ENCODE data around the gene FGD2.

FGD2 gene

DNA sequence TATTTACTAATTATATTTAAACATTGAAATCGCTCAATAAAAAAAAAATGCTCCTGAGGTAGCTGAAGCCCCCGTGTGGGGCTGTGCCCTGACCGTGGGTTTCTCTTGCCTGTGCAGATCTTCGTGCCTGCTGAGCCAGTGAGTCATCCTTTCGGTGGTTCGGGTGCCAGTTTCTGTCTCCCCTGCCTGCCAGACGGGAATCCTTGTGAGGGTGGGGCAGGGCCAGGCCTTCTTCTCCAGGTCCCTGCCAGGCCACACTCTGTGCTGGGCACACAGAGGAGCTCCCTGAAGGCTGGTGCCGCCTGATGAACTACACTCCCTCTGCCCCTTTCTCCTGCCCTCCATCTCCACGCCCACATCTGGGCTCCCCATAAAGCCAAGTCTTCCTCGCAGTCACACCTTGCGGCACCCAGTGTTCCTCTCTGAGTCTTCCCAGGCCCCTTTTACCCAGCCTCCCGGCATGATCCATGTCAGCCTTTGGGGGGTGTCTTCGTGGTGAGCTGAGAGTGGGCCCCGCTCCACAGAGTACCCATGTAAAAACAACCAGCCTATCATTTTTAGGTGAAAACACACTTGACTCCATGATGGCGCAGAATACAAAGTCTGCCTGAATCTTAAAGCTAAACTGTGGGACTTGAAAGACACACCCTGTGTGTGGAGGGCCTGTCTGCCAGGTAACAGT lies 19.3 kb downstream of the FGD2 start:
- Histone ChIP-seq H3K4me1 (no peaks in the 10 kb centered on the region), H3K27me3 (peaks cover 0 to 2% of the 10 kb centered on the region in 2 donors), H3K27ac (no peak overlapping the region), H3K9me3 (no peaks in the 10 kb centered on the region), H3K36me3 (no peaks in the 10 kb centered on the region), H3K4me3 (no peak overlapping the region)
- DNase-seq: no peak
- intact Hi-C loops (cut with DNase I; ENCODE audit: low total_unique reads): no loop called here
- no peak for TF ChIP-seq CTCF (IDR thresholded peaks at IDR 0.05)

DNA sequence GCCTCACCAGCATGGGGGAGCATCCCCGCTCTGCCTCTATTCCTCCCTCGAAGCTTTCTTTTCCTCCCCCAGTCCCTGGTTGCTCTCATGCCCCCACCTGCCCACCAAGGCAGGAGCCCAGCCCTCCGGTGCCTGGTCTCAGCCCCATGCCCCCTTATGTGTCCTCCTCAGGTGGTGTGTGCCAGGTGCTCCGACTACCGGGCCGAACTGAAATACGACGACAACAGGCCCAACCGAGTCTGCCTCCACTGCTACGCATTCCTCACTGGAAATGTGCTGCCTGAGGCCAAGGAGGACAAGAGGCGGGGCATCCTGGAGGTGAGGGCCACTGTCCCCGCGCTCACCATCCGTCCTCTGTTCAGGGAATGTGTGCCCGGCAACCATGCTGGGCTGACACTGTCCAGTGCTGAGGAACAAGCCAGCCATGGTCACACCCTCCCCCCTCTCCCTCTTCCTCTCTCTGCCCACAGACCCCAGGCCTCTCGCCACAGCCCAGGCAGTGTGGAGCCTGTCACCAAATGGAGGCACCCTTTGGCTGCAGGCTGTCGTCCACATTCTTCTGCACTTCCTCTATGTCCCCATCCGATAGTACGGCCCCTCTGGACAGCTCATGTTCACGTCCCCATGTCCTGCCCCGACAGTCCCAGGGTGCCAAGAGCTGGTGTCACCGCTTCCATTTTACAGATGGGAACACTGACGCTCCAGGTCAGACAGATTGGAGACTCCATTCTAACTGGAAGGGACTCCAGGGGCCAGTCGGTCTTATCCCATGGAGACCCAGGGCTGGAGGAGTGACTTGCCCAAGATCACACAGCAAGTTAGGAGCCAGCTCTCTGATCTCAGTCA lies 20.4 kb downstream of the FGD2 start:
- TF ChIP-seq CTCF (IDR thresholded peaks at IDR 0.05): no peak
- Histone ChIP-seq H3K4me3 (no peak overlapping the region), H3K27ac (no peak overlapping the region), H3K27me3 (peaks cover 0 to 2% of the 10 kb centered on the region in 2 donors), H3K4me1 (no peaks in the 10 kb centered on the region), H3K9me3 (no peaks in the 10 kb centered on the region), H3K36me3 (no peaks in the 10 kb centered on the region)
- no peak for DNase-seq
- intact Hi-C loops (cut with DNase I; ENCODE audit: low total_unique reads): no loop called here

DNA sequence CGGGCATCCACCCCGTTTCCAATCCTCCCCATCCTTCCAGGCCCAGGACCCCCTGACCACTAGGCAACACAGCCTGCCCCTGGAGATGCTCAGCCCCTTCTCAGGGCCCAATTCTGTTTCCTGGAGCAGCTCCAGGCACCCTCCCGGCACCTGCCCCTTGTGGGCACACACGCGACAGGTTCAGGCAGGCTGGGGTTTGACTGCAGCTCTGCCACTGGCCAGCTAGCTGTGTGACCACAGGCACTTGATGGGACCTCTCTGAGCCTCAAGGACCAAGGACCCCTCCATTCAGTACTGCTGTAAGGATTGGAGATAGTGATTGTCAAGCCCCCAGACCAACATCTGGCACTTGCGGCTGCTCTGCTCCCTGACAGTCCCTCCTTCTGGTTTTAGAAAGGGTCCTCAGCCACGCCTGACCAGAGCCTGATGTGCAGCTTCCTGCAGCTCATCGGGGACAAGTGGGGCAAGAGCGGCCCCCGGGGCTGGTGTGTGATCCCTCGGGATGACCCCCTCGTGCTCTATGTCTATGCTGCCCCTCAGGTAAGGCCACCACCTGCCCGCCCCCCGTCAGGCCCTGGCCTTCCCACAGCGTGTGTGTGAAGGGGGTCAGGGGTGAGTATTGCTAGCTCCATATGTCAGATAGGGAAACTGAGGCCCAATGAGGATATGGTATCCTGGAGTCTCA lies 21.7 kb downstream of the FGD2 start:
- Histone ChIP-seq H3K36me3 (no peaks in the 10 kb centered on the region), H3K4me3 (no peak overlapping the region), H3K9me3 (no peaks in the 10 kb centered on the region), H3K27me3 (peaks cover 0 to 2% of the 10 kb centered on the region in 2 donors), H3K27ac (no peak overlapping the region), H3K4me1 (no peaks in the 10 kb centered on the region)
- intact Hi-C loops (cut with DNase I; ENCODE audit: low total_unique reads): no loop called here
- TF ChIP-seq CTCF (IDR thresholded peaks at IDR 0.05): no peak
- DNase-seq: no peak

- no peaks in the 10 kb centered on the region for H3K36me3 ChIP-seq
- intact Hi-C loops (cut with DNase I; ENCODE audit: low total_unique reads): no loop called here
- H3K4me1 ChIP-seq: no peaks in the 10 kb centered on the region
- H3K9me3 ChIP-seq: no peaks in the 10 kb centered on the region
- no peak overlapping the region for H3K4me3 ChIP-seq
- no peak for TF ChIP-seq CTCF (IDR thresholded peaks at IDR 0.05)
- peaks cover 0 to 2% of the 10 kb centered on the region in 2 donors for H3K27me3 ChIP-seq
- no peak for DNase-seq
- H3K27ac ChIP-seq: no peak overlapping the region
Measured at GRCh38 chr6:37027811-37028469, 22.5 kb downstream of the FGD2 start.

- H3K4me1 ChIP-seq: no peaks in the 10 kb centered on the region
- DNase-seq: peak; percentile 65 to 80
- no peak overlapping the region for H3K4me3 ChIP-seq
- intact Hi-C loops (cut with DNase I; ENCODE audit: low total_unique reads): no loop called here
- H3K9me3 ChIP-seq: no peaks in the 10 kb centered on the region
- peaks cover 0 to 2% of the 10 kb centered on the region in 2 donors for H3K27me3 ChIP-seq
- peak; percentile 48 to 62 for TF ChIP-seq CTCF (IDR thresholded peaks at IDR 0.05)
- no peaks in the 10 kb centered on the region for H3K36me3 ChIP-seq
- H3K27ac ChIP-seq: no peak overlapping the region
Measured at GRCh38 chr6:37029249-37029971, 24.0 kb downstream of the FGD2 start.
